Stomach (tissue), 4 donors: ENCODE data around the gene C11orf71.

ENCODE experiments used
- CTCF ChIP-seq, 7 experiments: fragments of 450-650 bp in 4 of 7; fragments of 200-600 bp in 3 of 7; sonication (generic) in 3 of 7; IDR thresholded peaks; one replicate each; pipeline ENCODE4 v1.5.1; 2016 to 2019; ENCODE audit warnings: antibody characterized with exemption in 7 of 7, control low read depth in 2 of 7, mild to moderate bottlenecking in 1 of 7
- EP300 ChIP-seq: sonication (generic); formaldehyde crosslinking; IDR thresholded peaks from one replicate; pipeline ENCODE4 v1.6.1; 2017; ENCODE audit warnings: antibody characterized with exemption
- POLR2A ChIP-seq, 4 donors: fragments of 450-650 bp; IDR thresholded peaks; one replicate each; pipeline ENCODE4 v1.6.1; 2016; ENCODE audit warnings: antibody characterized with exemption in 4 of 4, control low read depth in 2 of 4, mild to moderate bottlenecking in 1 of 4, moderate library complexity in 1 of 4

- TF ChIP-seq CTCF (IDR thresholded peaks at IDR 0.05) (no peak), POLR2A (IDR thresholded peaks at IDR 0.05) (no peak), EP300 (no peak)
Measured at GRCh38 chr11:114412946-114413345, 12.6 kb upstream of the C11orf71 start.
